GM12864 (cell line): ENCODE measurements around the gene SUMF1.
"Not testable (repeated sequence)": the region's sequence is repeated elsewhere in the genome, so short reads cannot be mapped to it uniquely, and the experiment has no call there.

Source experiments
- DNase-seq: peaks from one replicate; pipeline ENCODE4 v3.0.0-alpha.2; 2011; ENCODE audit warnings: low read depth
- H3K4me3 ChIP-seq: 2 replicates; pipeline ENCODE4 v1.5.1; 2011; ENCODE audit warnings: mild to moderate bottlenecking, low read depth, low read length, control low read depth
- TF ChIP-seq, protein P1 (sequence below): IDR thresholded peaks from 2 replicates; pipeline ENCODE4 v1.5.1; 2011; ENCODE audit warnings: low read depth, mild to moderate bottlenecking, moderate library complexity, low read length, control low read depth, inconsistent platforms; ENCODE audit errors: missing control alignments

The SUMF1 gene

DNA sequence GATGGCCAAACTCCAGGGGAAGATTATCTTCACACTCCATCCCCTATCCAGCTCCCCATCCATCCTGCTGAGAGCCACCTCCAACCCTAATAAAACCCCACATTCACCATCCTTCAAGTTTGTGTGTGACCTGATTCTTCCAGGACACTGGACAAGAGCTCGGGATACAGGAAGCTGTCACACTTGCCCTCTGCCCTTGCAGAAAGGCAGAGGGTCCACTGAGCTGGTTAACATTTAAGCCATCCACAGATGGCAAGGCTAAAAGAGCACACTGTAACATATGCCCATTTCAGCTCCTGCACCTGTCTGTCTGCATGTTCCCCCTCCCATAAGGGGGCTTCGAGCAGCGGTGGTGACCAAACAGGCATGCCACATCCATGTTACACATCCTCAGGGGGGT is 134.1 kb downstream of the SUMF1 start:
- H3K4me3 ChIP-seq = no peak overlapping the region
- TF ChIP-seq, protein P1, sequence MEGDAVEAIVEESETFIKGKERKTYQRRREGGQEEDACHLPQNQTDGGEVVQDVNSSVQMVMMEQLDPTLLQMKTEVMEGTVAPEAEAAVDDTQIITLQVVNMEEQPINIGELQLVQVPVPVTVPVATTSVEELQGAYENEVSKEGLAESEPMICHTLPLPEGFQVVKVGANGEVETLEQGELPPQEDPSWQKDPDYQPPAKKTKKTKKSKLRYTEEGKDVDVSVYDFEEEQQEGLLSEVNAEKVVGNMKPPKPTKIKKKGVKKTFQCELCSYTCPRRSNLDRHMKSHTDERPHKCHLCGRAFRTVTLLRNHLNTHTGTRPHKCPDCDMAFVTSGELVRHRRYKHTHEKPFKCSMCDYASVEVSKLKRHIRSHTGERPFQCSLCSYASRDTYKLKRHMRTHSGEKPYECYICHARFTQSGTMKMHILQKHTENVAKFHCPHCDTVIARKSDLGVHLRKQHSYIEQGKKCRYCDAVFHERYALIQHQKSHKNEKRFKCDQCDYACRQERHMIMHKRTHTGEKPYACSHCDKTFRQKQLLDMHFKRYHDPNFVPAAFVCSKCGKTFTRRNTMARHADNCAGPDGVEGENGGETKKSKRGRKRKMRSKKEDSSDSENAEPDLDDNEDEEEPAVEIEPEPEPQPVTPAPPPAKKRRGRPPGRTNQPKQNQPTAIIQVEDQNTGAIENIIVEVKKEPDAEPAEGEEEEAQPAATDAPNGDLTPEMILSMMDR = no peak
- no peak for DNase-seq

DNA sequence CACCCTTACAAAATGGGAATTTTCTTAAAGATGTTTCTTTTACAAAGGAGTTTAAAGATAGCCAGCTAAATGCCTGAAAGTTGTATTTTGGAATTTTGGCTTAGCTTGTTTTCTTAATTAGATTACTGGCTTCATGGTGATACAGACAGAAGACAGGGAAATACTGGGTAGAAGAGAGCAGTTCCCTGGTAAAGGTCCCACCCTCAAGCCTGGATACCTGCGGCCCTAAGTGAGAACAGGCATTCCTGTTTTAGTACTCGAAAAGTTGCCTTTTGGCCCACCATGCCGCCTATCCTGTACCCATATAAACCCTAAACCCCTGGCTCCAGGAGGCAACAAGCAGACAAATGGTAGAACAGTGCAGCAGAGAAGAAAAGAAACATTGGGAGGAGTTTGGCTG is 134.5 kb downstream of the SUMF1 start:
- TF ChIP-seq, protein P1 = no peak
- DNase-seq = no peak
- no peak overlapping the region for H3K4me3 ChIP-seq

DNA sequence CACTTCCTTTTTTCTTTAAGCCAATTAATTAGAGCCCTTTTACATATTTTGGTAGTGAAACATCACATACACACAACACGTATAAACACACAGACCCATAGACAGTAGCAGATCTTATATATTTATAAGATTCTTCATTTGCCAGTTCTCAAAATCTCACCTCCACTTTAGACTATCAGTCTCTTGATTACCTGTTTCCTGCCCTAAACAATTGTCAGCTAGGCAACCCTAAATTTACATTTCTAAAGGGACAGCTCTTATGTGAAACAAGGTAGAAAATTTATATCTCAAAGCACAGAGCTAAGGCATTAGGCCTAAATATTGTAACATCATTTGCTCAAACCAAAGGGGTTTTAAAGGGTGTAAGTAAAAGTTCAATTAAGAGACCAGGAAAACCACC is 135.0 kb downstream of the SUMF1 start:
- DNase-seq = no peak

DNA sequence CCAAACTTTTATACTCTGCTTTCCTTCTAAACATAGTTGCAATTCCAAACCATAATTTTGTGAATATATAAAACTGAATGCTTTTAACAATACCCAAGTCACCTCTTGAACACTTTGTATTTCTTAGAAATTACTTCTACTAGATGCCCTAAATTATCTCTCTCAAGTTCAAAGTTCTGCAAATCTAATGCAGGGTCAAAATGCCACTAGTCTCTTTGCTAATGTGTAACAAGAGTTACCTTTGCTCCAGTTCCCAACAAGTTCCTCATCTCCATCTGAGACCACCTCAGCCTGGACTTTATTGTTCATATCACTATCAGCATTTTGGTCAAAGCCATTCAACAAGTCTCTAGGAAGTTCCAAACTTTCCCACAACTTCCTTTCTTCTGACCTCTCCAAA is 137.3 kb downstream of the SUMF1 start:
- H3K4me3 ChIP-seq, DNase-seq: not testable (repeated sequence)

More for the DNA sequence above, 135.0 kb downstream of the SUMF1 start:
- H3K4me3 ChIP-seq = no peak overlapping the region
- TF ChIP-seq, protein P1 = no peak

DNA sequence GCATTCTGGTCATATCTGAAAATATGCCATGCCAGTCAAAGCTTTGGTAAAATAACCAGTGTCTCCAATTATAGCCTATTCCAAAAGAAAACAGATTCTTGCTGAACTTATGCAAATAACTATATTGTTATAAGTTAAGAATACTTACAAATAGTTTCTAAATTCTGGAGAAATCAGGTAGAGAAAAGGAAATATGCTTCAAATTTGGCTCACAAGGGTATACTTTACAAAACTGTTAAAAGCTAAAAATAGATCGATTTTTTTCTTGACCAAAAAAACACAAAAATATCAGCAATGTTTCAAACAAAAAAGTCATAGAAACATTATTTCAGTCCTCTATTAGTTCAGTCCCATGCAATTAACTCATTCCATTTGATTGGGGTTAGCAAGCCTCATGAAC is 140.2 kb downstream of the SUMF1 start:
- H3K4me3 ChIP-seq = no peak overlapping the region
- TF ChIP-seq, protein P1 = no peak
- DNase-seq = no peak

DNA sequence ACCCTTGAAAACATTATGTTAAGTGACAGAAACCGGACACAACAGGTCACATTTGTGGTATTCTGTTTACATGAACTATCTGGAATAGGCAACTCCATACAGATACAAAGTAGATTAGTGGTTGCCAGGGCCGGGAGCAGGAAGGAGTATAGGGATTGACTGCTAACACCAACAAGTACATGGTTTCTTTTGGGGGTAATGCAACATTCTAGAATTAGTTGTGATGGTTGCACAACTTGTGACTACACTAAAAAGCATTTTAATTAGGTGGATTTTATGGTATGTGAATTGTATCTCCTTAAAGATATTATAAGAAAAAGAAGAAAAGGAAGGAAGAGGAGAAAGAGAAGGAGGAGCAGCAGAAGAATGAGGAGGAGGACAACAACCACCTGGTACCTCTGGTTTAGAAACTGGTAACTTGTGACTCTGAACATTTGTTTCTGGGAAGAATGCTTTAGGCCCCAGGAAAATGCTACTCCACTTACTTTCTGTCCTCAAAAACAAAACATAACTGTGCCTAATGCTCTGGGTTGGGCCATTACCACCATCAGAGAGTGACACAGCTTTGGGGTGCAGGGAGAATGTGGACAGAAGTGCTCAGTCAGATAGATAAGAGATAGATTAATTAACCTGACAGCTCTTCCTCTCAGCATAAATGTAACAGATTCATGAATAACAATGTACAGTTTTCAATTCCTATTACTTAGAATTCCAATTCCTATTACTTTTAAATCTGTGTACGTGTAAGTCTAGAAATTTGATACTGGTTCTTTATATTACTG is 143.6 kb downstream of the SUMF1 start:
- TF ChIP-seq, protein P1 = no peak
- DNase-seq = no peak
- no peak overlapping the region for H3K4me3 ChIP-seq

DNA sequence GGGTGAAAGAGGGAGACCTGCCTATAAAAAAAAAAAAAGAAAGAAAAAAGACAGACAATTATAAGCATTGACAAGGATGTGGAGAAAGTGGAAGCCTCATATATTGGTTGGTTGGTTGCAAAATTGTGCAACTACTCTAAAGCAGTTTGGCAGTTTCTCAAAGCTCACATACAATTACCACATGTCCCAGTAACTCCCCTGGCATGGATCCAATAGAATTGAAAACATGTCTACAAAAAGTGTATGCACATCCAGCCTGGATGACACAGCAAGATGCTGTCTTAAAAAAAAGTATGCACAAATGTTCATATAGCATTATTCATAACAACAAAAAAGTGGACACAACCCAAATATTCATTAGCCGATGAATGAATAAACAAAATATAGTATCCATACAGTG is 144.4 kb downstream of the SUMF1 start:
- TF ChIP-seq, protein P1 = no peak
- no peak for DNase-seq
- no peak overlapping the region for H3K4me3 ChIP-seq
